PC-9 (cell line): ENCODE results near the gene ACP2. TPM values are rescaled to one million over a fixed set of nuclear protein-coding genes. Genes with fewer than 3 reads are reported as not detected.
A peak's percentile ranks its signal among the peaks of the same experiment; 100 is the strongest.

Experiments used
- BruUV-seq: library from RNA; stranded (reverse); fragments of 400-500 nt; replicated peaks from 2 replicates; lab custom pipeline; 2021; lab: Mats Ljungman, UMichigan
- CTCF ChIA-PET: fragments of 300-600 bp; sonication (Branson Sonifier 250); formaldehyde crosslinking; loops from one replicate; lab custom pipeline; 2022; ENCODE audit warnings: antibody characterized with exemption; lab: Charles Lee
- POLR2A ChIA-PET: fragments of 300-600 bp; sonication (Branson Sonifier 250); formaldehyde crosslinking; loops from one replicate; lab custom pipeline; 2022; ENCODE audit warnings: antibody characterized with exemption; ENCODE audit not compliant: unreplicated experiment; lab: Charles Lee
- DNase-seq, 2 experiments: peaks; one replicate each; pipeline versions ENCODE4 v3.0.0 to v3.0.0-alpha.2; 2015 to 2022; ENCODE audit warnings: mixed read lengths in 1 of 2
- H2AFZ ChIP-seq: fragments of 200-600 bp; sonication (generic); 2 replicates; pipeline ENCODE4 v1.8.1; 2017; ENCODE audit warnings: antibody characterized with exemption
- H3F3A ChIP-seq: fragments of 200-600 bp; sonication (generic); 2 replicates; pipeline ENCODE4 v1.8.1; 2017; ENCODE audit warnings: antibody characterized with exemption, mild to moderate bottlenecking, low read depth; ENCODE audit not compliant: insufficient read depth
- H3K27ac ChIP-seq: fragments of 200-600 bp; sonication (generic); 2 replicates; pipeline ENCODE4 v1.6.1; 2016; ENCODE audit warnings: mixed run types
- H3K27me3 ChIP-seq: fragments of 200-600 bp; sonication (generic); 2 replicates; pipeline ENCODE4 v1.6.1; 2016; ENCODE audit warnings: low read depth, mixed run types; ENCODE audit not compliant: insufficient read depth
- H3K36me3 ChIP-seq: fragments of 200-600 bp; sonication (generic); 2 replicates; pipeline ENCODE4 v1.6.1; 2016; ENCODE audit warnings: low read depth, mixed run types
- H3K4me1 ChIP-seq: fragments of 200-600 bp; sonication (generic); replicated peaks from 2 replicates; pipeline ENCODE4 v1.6.1; 2016; ENCODE audit warnings: mixed run types; ENCODE audit not compliant: insufficient read depth
- H3K4me2 ChIP-seq: fragments of 200-600 bp; sonication (generic); 2 replicates; pipeline ENCODE4 v1.6.1; 2017; ENCODE audit warnings: mixed run types
- H3K4me3 ChIP-seq: fragments of 200-600 bp; sonication (generic); 2 replicates; pipeline ENCODE4 v1.6.1; 2016; ENCODE audit warnings: mixed run types
- H3K79me2 ChIP-seq: fragments of 200-600 bp; sonication (generic); 2 replicates; pipeline ENCODE4 v1.6.1; 2017; ENCODE audit warnings: low read depth, mixed run types
- H3K9me2 ChIP-seq: fragments of 200-600 bp; sonication (generic); 2 replicates; pipeline ENCODE4 v1.8.1; 2017; ENCODE audit warnings: mild to moderate bottlenecking; ENCODE audit not compliant: insufficient read depth
- H3K9me3 ChIP-seq: fragments of 200-600 bp; sonication (generic); 2 replicates; pipeline ENCODE4 v1.8.1; 2016; ENCODE audit warnings: low read depth; ENCODE audit not compliant: insufficient read depth
- H4K20me1 ChIP-seq: fragments of 200-600 bp; sonication (generic); 2 replicates; pipeline ENCODE4 v1.8.1; 2017; ENCODE audit not compliant: insufficient read depth
- EZH2 ChIP-seq: fragments of 200-600 bp; sonication (generic); IDR thresholded peaks from 2 replicates; pipeline ENCODE4 v1.8.0; 2017; ENCODE audit warnings: antibody characterized with exemption, low read depth
- intact Hi-C: fragments of 100-400 bp; cut with micrococcal nuclease; formaldehyde crosslinking; loops from one replicate; pipeline ENCODE4 v1.10.0; 2022; ENCODE audit not compliant: unreplicated experiment
- total RNA-seq: library from RNA; stranded (reverse); gene quantifications from 2 replicates; pipeline ENCODE4 v1.2.3, GENCODE V29; 2021
- TF ChIP-seq, protein P1 (sequence below): fragments of 200-600 bp; sonication (generic); conservative IDR thresholded peaks from 2 replicates; pipeline ENCODE4 v1.6.1; 2017; ENCODE audit warnings: mixed run types, antibody characterized with exemption, mild to moderate bottlenecking, moderate library complexity

Gene ACP2
- total RNA-seq, 1 experiment from 2014 or later = 24.1 TPM

DNA sequence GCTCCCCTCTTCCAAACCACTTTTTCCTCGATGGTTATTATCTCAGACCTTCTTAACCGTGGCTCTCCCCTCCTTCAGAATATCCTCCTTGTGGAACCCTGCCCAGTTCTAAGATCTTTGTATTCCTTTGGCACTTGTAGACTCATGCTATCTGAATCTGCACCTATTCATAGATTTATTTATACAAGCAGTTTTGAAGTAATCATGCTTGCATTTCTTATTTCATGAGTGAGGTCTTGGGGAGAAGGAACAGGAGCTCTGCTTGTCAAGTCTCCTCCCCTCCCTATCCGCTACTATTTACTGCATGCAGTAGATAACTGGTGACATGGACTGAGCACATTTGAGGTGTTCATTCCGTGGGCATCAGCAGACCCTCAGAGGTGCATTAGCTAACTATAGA lies 15.9 kb upstream of the ACP2 start:
- Histone ChIP-seq H2AFZ (no peak overlapping the region), H3K4me2 (no peak overlapping the region)
- CTCF ChIA-PET = no interaction called here

DNA sequence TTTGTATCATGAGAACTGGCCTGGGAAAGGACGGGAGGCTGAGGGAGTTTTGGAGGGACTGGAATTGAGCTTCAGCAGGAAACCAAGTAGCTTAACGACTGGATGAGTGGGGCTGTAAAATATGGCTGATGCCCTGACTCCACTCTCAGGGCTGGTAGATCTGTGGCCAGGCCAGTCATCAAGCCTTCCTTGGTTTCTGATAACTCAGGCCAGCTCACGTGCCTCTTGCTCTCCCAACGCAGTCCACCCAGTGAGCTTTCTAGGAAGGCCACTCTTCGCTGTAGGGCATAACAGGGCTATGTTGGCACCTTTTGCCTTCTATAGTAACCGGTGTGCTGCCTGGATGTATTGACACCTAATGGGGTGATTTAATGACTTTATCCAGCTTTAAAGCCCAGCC lies 15.5 kb upstream of the ACP2 start:
- Histone ChIP-seq H3K9me2 (no peaks in the 10 kb centered on the region), H3K36me3 (peaks cover 6% of the 10 kb centered on the region; the same call in 1 of the 2 replicates), H3K79me2 (peaks cover 5% of the 10 kb centered on the region; the same call in 1 of the 2 replicates), H3K4me3 (no peak overlapping the region), H4K20me1 (no peaks in the 10 kb centered on the region), H3K4me2 (no peak overlapping the region), H3K27ac (no peak overlapping the region), H2AFZ (no peak overlapping the region), H3K27me3 (no peaks in the 10 kb centered on the region), H3F3A (peaks cover 43% of the 10 kb centered on the region), H3K4me1 (peaks cover 49% of the 10 kb centered on the region), H3K9me3 (no peaks in the 10 kb centered on the region)
- TF ChIP-seq EZH2 = no peak
- TF ChIP-seq, protein P1, sequence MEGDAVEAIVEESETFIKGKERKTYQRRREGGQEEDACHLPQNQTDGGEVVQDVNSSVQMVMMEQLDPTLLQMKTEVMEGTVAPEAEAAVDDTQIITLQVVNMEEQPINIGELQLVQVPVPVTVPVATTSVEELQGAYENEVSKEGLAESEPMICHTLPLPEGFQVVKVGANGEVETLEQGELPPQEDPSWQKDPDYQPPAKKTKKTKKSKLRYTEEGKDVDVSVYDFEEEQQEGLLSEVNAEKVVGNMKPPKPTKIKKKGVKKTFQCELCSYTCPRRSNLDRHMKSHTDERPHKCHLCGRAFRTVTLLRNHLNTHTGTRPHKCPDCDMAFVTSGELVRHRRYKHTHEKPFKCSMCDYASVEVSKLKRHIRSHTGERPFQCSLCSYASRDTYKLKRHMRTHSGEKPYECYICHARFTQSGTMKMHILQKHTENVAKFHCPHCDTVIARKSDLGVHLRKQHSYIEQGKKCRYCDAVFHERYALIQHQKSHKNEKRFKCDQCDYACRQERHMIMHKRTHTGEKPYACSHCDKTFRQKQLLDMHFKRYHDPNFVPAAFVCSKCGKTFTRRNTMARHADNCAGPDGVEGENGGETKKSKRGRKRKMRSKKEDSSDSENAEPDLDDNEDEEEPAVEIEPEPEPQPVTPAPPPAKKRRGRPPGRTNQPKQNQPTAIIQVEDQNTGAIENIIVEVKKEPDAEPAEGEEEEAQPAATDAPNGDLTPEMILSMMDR = no peak
- ChIA-PET CTCF (no interaction called here), POLR2A (interaction anchor here (1.4 kb wide), 1 partner anchor 70 kb away, joined by 5 read pairs; no protein-coding TSS in a partner anchor)
- BruUV-seq = no TSS peak
- intact Hi-C loops = no loop called here
- no peak for DNase-seq

More for the DNA sequence above, 15.9 kb upstream of the ACP2 start:
- DNase-seq = peak in 1 of 2 experiments; percentile 32
- Histone ChIP-seq H3K9me2 (no peaks in the 10 kb centered on the region), H3K27ac (no peak overlapping the region), H3F3A (peaks cover 41% of the 10 kb centered on the region), H4K20me1 (no peaks in the 10 kb centered on the region), H3K36me3 (peaks cover 6% of the 10 kb centered on the region; the same call in 1 of the 2 replicates), H3K79me2 (peaks cover 5% of the 10 kb centered on the region; the same call in 1 of the 2 replicates), H3K4me3 (no peak overlapping the region), H3K27me3 (no peaks in the 10 kb centered on the region), H3K9me3 (no peaks in the 10 kb centered on the region), H3K4me1 (peaks cover 46% of the 10 kb centered on the region)
- TF ChIP-seq EZH2 = no peak
- TF ChIP-seq, protein P1 = no peak
- POLR2A ChIA-PET = interaction anchor here (1.4 kb wide), 1 partner anchor 70 kb away, joined by 5 read pairs; no protein-coding TSS in a partner anchor
- no TSS peak for BruUV-seq
- intact Hi-C loops = no loop called here

DNA sequence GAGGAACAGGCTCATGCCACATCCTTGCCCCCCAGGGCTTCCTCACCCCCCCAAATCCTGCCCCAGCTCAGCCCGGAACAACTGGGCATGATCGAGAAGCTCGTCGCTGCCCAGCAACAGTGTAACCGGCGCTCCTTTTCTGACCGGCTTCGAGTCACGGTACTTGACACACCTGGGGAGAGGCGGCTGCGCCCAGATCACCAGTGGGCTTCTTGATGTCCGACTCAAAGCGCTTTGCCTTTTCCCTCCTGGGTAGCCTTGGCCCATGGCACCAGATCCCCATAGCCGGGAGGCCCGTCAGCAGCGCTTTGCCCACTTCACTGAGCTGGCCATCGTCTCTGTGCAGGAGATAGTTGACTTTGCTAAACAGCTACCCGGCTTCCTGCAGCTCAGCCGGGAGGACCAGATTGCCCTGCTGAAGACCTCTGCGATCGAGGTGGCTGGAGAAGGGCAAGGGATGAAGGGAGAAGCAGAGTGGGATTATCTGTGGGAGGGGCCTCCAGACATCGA lies 12.7 kb upstream of the ACP2 start:
- Histone ChIP-seq H3F3A (peaks cover 53% of the 10 kb centered on the region), H3K9me2 (no peaks in the 10 kb centered on the region), H3K27ac (no peak overlapping the region), H3K4me3 (no peak overlapping the region), H3K9me3 (no peaks in the 10 kb centered on the region), H4K20me1 (no peaks in the 10 kb centered on the region), H3K4me2 (no peak overlapping the region), H3K4me1 (peaks cover 58% of the 10 kb centered on the region), H3K36me3 (peaks cover 6% of the 10 kb centered on the region; the same call in 1 of the 2 replicates), H3K27me3 (no peaks in the 10 kb centered on the region), H2AFZ (no peak overlapping the region), H3K79me2 (peaks cover 15% of the 10 kb centered on the region; the same call in 1 of the 2 replicates)
- TF ChIP-seq, protein P1 = no peak
- TF ChIP-seq EZH2 = no peak
- ChIA-PET CTCF (interaction anchor here (0.6 kb wide), 1 partner anchor 93 kb away, joined by 7 read pairs; no protein-coding TSS in a partner anchor), POLR2A (interaction anchor here (0.6 kb wide), 1 partner anchor 71 kb away, joined by 15 read pairs; no protein-coding TSS in a partner anchor)
- intact Hi-C loops = no loop called here
- BruUV-seq = no TSS peak
- no peak for DNase-seq
